Mammary epithelial cell (primary cell): Measurements from ENCODE around the gene JPT2.

Experiments used
- EZH2 ChIP-seq: IDR thresholded peaks from 2 replicates; pipeline ENCODE4 v1.6.1; 2012; ENCODE audit warnings: low read length, inconsistent platforms, borderline replicate concordance
- TF ChIP-seq, protein P1 (sequence below), 2 donors: IDR thresholded peaks in 1 of 2; conservative IDR thresholded peaks in 1 of 2; 2 replicates each; pipeline ENCODE4 v1.5.1; 2011 to 2012; ENCODE audit warnings: inconsistent platforms in 2 of 2, low read length in 2 of 2, mild to moderate bottlenecking in 2 of 2, control low read depth in 1 of 2, low read depth in 1 of 2; ENCODE audit not compliant: insufficient read depth in 1 of 2; ENCODE audit errors: extremely low read depth in 1 of 2

DNA sequence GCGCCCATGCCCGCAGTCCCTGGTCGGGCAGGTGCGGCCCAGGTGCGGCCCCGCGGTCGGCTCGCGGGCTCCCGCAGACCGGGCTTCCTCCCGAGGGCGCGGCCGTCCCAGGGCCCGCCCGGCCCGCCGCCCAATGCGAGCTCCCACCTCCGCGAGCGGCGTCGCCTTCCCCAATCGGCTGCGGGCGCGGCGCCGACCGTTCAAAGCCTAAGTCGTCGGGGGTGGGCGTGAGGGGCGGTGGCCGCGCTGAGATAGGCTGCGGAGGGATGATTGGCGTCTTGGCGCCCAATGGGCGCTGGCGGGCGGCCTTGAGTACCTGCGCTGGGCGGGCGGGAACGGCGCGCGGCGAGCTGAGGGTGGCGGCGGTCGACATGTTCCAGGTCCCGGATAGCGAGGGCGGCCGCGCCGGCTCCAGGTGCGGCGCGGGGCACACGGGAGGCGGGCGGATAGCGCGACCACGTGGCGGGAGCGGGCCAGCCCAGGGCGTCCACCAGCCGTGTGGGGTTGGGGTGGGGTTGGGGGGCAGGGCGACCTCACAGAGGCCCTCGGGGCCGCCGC, at the start of gene JPT2:
- TF ChIP-seq, protein P1, sequence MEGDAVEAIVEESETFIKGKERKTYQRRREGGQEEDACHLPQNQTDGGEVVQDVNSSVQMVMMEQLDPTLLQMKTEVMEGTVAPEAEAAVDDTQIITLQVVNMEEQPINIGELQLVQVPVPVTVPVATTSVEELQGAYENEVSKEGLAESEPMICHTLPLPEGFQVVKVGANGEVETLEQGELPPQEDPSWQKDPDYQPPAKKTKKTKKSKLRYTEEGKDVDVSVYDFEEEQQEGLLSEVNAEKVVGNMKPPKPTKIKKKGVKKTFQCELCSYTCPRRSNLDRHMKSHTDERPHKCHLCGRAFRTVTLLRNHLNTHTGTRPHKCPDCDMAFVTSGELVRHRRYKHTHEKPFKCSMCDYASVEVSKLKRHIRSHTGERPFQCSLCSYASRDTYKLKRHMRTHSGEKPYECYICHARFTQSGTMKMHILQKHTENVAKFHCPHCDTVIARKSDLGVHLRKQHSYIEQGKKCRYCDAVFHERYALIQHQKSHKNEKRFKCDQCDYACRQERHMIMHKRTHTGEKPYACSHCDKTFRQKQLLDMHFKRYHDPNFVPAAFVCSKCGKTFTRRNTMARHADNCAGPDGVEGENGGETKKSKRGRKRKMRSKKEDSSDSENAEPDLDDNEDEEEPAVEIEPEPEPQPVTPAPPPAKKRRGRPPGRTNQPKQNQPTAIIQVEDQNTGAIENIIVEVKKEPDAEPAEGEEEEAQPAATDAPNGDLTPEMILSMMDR (conservative IDR thresholded peaks at IDR 0.05 in 1 of 2, IDR thresholded peaks at IDR 0.05 in 1 of 2; ENCODE audit: extremely low read depth in 1 of 2, insufficient read depth in 1 of 2, low read depth in 1 of 2, low read length in 2 of 2), result no peak
- no peak for TF ChIP-seq EZH2
